CD4-positive, alpha-beta T cell treated with Interleukin-15 for 1 hour (primary cell): Measurements from ENCODE around the gene FBXL16.
A peak's percentile ranks its signal among the peaks of the same experiment; 100 is the strongest.
"Not testable (repeated sequence)": the region's sequence is repeated elsewhere in the genome, so short reads cannot be mapped to it uniquely, and the experiment has no call there.

Experiments
- DNase-seq: peaks from one replicate; pipeline ENCODE4 v3.0.0-alpha.2; 2020

FBXL16 gene

GRCh38 chr16:709566-710499 is 4.2 kb upstream of the FBXL16 start:
- DNase-seq = no peak

- DNase-seq = no peak
These were observed 3.4 kb upstream of the FBXL16 start for GRCh38 chr16:708959-709358.

- DNase-seq = no peak
These were observed 2.4 kb upstream of the FBXL16 start for GRCh38 chr16:708019-708418.

- DNase-seq = no peak
These were observed 1.5 kb upstream of the FBXL16 start for GRCh38 chr16:707062-707538.

GRCh38 chr16:706189-707061 is 824 bp upstream of the FBXL16 start:
- DNase-seq = no peak

- no peak for DNase-seq
These were observed 835 bp downstream of the FBXL16 start for GRCh38 chr16:704552-705380.

- no peak for DNase-seq
These were observed 1.6 kb downstream of the FBXL16 start for GRCh38 chr16:704047-704446.

- DNase-seq = no peak
These were observed 2.2 kb downstream of the FBXL16 start for GRCh38 chr16:703406-703805.

GRCh38 chr16:702341-702740 is 3.3 kb downstream of the FBXL16 start:
- DNase-seq = no peak

- no peak for DNase-seq
These were observed 4.7 kb downstream of the FBXL16 start for GRCh38 chr16:700684-701584.

GRCh38 chr16:698911-699671 is 6.5 kb downstream of the FBXL16 start:
- DNase-seq = no peak

GRCh38 chr16:695355-696089 is 10.1 kb downstream of the FBXL16 start:
- peak; percentile 55 for DNase-seq

GRCh38 chr16:694863-695354 is 10.7 kb downstream of the FBXL16 start:
- DNase-seq = no peak

- no peak for DNase-seq
These were observed 11.3 kb downstream of the FBXL16 start for GRCh38 chr16:694187-694862.

- DNase-seq = peak; percentile 50
These were observed 11.8 kb downstream of the FBXL16 start for GRCh38 chr16:693766-694165.

GRCh38 chr16:693364-693763 is 12.2 kb downstream of the FBXL16 start:
- DNase-seq = no peak

GRCh38 chr16:692356-693108 is 13.1 kb downstream of the FBXL16 start:
- no peak for DNase-seq

- not testable (repeated sequence) for DNase-seq
These were observed 14.4 kb downstream of the FBXL16 start for GRCh38 chr16:691242-691641.
